Islet precursor cell (in vitro differentiated cells): ENCODE results near the gene SHROOM3.

Source experiments
- DNase-seq: peaks from one replicate; pipeline ENCODE4 v3.0.0-alpha.2; 2018

The SHROOM3 gene

GRCh38 chr4:76733068-76733771, 298.2 kb downstream of the SHROOM3 start:
- DNase-seq, result no peak

- DNase-seq, result no peak
Measured at GRCh38 chr4:76736414-76736813, 301.4 kb downstream of the SHROOM3 start.

GRCh38 chr4:76737180-76737579, 302.2 kb downstream of the SHROOM3 start:
- DNase-seq, result no peak

GRCh38 chr4:76737771-76738085, 302.7 kb downstream of the SHROOM3 start:
- no peak for DNase-seq

GRCh38 chr4:76738086-76738931, 303.3 kb downstream of the SHROOM3 start:
- DNase-seq, result no peak

GRCh38 chr4:76740192-76740591, 305.2 kb downstream of the SHROOM3 start:
- no peak for DNase-seq

- DNase-seq, result no peak
Measured at GRCh38 chr4:76740866-76741662, 306.0 kb downstream of the SHROOM3 start.

- no peak for DNase-seq
Measured at GRCh38 chr4:76741663-76742020, 306.6 kb downstream of the SHROOM3 start.

- DNase-seq, result no peak
Measured at GRCh38 chr4:76744241-76744921, 309.4 kb downstream of the SHROOM3 start.

- no peak for DNase-seq
Measured at GRCh38 chr4:76745240-76745639, 310.2 kb downstream of the SHROOM3 start.

GRCh38 chr4:76747563-76747962, 312.5 kb downstream of the SHROOM3 start:
- DNase-seq, result no peak

GRCh38 chr4:76748649-76749048, 313.6 kb downstream of the SHROOM3 start:
- no peak for DNase-seq

- DNase-seq, result no peak
Measured at GRCh38 chr4:76749355-76749754, 314.3 kb downstream of the SHROOM3 start.

- no peak for DNase-seq
Measured at GRCh38 chr4:76750716-76751115, 315.7 kb downstream of the SHROOM3 start.

GRCh38 chr4:76751612-76752343, 316.7 kb downstream of the SHROOM3 start:
- DNase-seq, result no peak

- DNase-seq, result peak; percentile 88
Measured at GRCh38 chr4:76752861-76753501, 318.0 kb downstream of the SHROOM3 start.

GRCh38 chr4:76753814-76754213, 318.8 kb downstream of the SHROOM3 start:
- DNase-seq, result peak; percentile 86

GRCh38 chr4:76754439-76754838, 319.4 kb downstream of the SHROOM3 start:
- DNase-seq, result no peak

- no peak for DNase-seq
Measured at GRCh38 chr4:76755756-76756155, 320.7 kb downstream of the SHROOM3 start.

- no peak for DNase-seq
Measured at GRCh38 chr4:76756416-76756815, 321.4 kb downstream of the SHROOM3 start.

GRCh38 chr4:76757418-76757939, 322.4 kb downstream of the SHROOM3 start:
- DNase-seq, result no peak
